HepG2 (cell line): Measurements from ENCODE around the gene CYB5R3. TPM values are rescaled to one million over a fixed set of nuclear protein-coding genes. Genes with fewer than 3 reads are reported as not detected.

Experiments used
- ATAC-seq: fragments of 200-7000 bp; cut with Tn5 transposase; 3 replicates; pipeline ENCODE4 v1.9.1; 2020; ENCODE audit warnings: mild to moderate bottlenecking, moderate library complexity
- BruUV-seq: library from RNA; stranded (reverse); fragments of 400-500 nt; replicated peaks from 2 replicates; lab custom pipeline; 2021; lab: Mats Ljungman, UMichigan
- CTCF ChIA-PET: fragments of 300-600 bp; formaldehyde crosslinking; extraction: SDS; loops from one replicate; lab custom pipeline; 2021; ENCODE audit warnings: low total read pairs, inconsistent platforms, low intra/inter-chr PET ratio; lab: Yijun Ruan, JAX
- POLR2A ChIA-PET: fragments of 350-600 bp; sonication (Branson Sonifier 250); formaldehyde crosslinking; loops from one replicate; lab custom pipeline; 2020; ENCODE audit warnings: antibody characterized with exemption, inconsistent platforms; lab: Yijun Ruan, JAX
- DNase-seq: peaks from one replicate; pipeline ENCODE4 v3.0.0-alpha.2; 2015; ENCODE audit warnings: low spot score
- FAIRE-seq: peaks from 3 replicates; lab custom pipeline; 2011; peaks lifted over from hg19 to GRCh38; lab: Jason Lieb, UNC
- H2AFZ ChIP-seq: one replicate; pipeline ENCODE4 v1.6.1; 2011; ENCODE audit warnings: low read length, inconsistent platforms
- H3K27ac ChIP-seq: fragments of 300-600 bp; 3 replicates; pipeline ENCODE4 v1.8.0; 2011; ENCODE audit warnings: mixed run types, mild to moderate bottlenecking, mixed read lengths, low read length, inconsistent platforms; ENCODE audit not compliant: insufficient read depth; ENCODE audit errors: extremely low read length
- H3K27me3 ChIP-seq, 2 experiments: fragments of 200-600 bp in 1 of 2; 2 replicates in 1 of 2; 3 replicates in 1 of 2; pipeline versions ENCODE4 v1.6.0 to v1.8.0; 2011; ENCODE audit warnings: low read length in 2 of 2, mild to moderate bottlenecking in 2 of 2, moderate library complexity in 2 of 2, inconsistent platforms in 1 of 2; ENCODE audit not compliant: insufficient read depth in 2 of 2, control insufficient read depth in 1 of 2
- H3K36me3 ChIP-seq, 2 experiments: fragments of 200-600 bp in 1 of 2; replicated peaks in 1 of 2; 2 replicates in 1 of 2; 3 replicates in 1 of 2; pipeline versions ENCODE4 v1.5.1 to v1.8.0; 2011; ENCODE audit warnings: low read length in 2 of 2, inconsistent platforms in 1 of 2; ENCODE audit not compliant: insufficient read depth in 2 of 2, control insufficient read depth in 1 of 2
- H3K4me1 ChIP-seq: 2 replicates; pipeline ENCODE4 v1.5.1; 2012; ENCODE audit warnings: low read length, inconsistent platforms; ENCODE audit not compliant: insufficient read depth
- H3K4me2 ChIP-seq: 2 replicates; pipeline ENCODE4 v1.6.0; 2011; ENCODE audit warnings: low read depth, low read length, inconsistent platforms
- H3K4me3 ChIP-seq, 3 experiments: fragments of 200-600 bp in 1 of 3; sonication (generic), shearing (Covaris generic) in 1 of 3; replicated peaks in 1 of 3; 2 replicates each; pipeline ENCODE4 v1.5.1; 2011 to 2016; ENCODE audit warnings: low read length in 3 of 3, inconsistent platforms in 2 of 3, low read depth in 2 of 3, mild to moderate bottlenecking in 2 of 3, control low read depth in 1 of 3, mixed read lengths in 1 of 3; ENCODE audit not compliant: insufficient read depth in 1 of 3
- H3K79me2 ChIP-seq: one replicate; pipeline ENCODE4 v1.6.1; 2011; ENCODE audit warnings: low read length, inconsistent platforms; ENCODE audit not compliant: insufficient read depth
- H3K9ac ChIP-seq: 2 replicates; pipeline ENCODE4 v1.6.0; 2011; ENCODE audit warnings: mild to moderate bottlenecking, low read depth, low read length, inconsistent platforms; ENCODE audit not compliant: insufficient read depth
- H3K9me3 ChIP-seq: 2 replicates; pipeline ENCODE4 v1.5.1; 2012; ENCODE audit warnings: mild to moderate bottlenecking, low read length
- H4K20me1 ChIP-seq: 2 replicates; pipeline ENCODE4 v1.6.0; 2011; ENCODE audit warnings: inconsistent platforms, mild to moderate bottlenecking, low read length, moderate library complexity; ENCODE audit not compliant: insufficient read depth
- CENPBD1 ChIP-seq: sonication (generic); formaldehyde crosslinking; IDR thresholded peaks from 2 replicates; pipeline ENCODE4 v1.8.0; 2022; ENCODE audit warnings: missing genetic modification reagents, low read depth, mild to moderate bottlenecking, borderline replicate concordance
- HIC2 ChIP-seq: sonication (generic); formaldehyde crosslinking; IDR thresholded peaks from 2 replicates; pipeline ENCODE4 v1.9.0; 2022; ENCODE audit warnings: low read depth, missing genetic modification reagents
- IRF2 ChIP-seq: IDR thresholded peaks from 2 replicates; pipeline ENCODE4 v1.6.1; 2018; ENCODE audit warnings: missing genetic modification reagents, missing compliant biosample characterization
- MAX ChIP-seq: IDR thresholded peaks from 2 replicates; pipeline ENCODE4 v1.6.1; 2012; ENCODE audit warnings: inconsistent platforms
- PHF21A ChIP-seq: sonication (generic); formaldehyde crosslinking; IDR thresholded peaks from 2 replicates; pipeline ENCODE4 v1.5.0; 2020; ENCODE audit warnings: mild to moderate bottlenecking, missing genetic modification reagents
- TCF7 ChIP-seq: sonication (generic); IDR thresholded peaks from 2 replicates; pipeline ENCODE4 v1.6.1; 2016; ENCODE audit warnings: antibody characterized with exemption, low read depth
- U2AF1 ChIP-seq: fragments of 200-400 bp; formaldehyde crosslinking; optimal IDR thresholded peaks from 2 replicates; pipeline ENCODE3; 2017; ENCODE audit warnings: mild to moderate bottlenecking, low read depth, low read length
- ZBTB38 ChIP-seq: sonication (generic); formaldehyde crosslinking; IDR thresholded peaks from 2 replicates; pipeline ENCODE4 v1.5.1; 2020; ENCODE audit warnings: mild to moderate bottlenecking, missing genetic modification reagents
- ZKSCAN5 ChIP-seq: sonication (generic); formaldehyde crosslinking; IDR thresholded peaks from 2 replicates; pipeline ENCODE4 v1.5.1; 2020; ENCODE audit warnings: mild to moderate bottlenecking, missing genetic modification reagents
- ZNF281 ChIP-seq: sonication (generic); formaldehyde crosslinking; IDR thresholded peaks from 2 replicates; pipeline ENCODE4 v1.4.0; 2020; ENCODE audit warnings: missing genetic modification reagents, borderline replicate concordance
- ZNF292 ChIP-seq: sonication (generic); formaldehyde crosslinking; IDR thresholded peaks from 2 replicates; pipeline ENCODE4 v1.8.1; 2022; ENCODE audit warnings: mild to moderate bottlenecking, low read depth, missing genetic modification reagents, borderline replicate concordance
- ZNF616 ChIP-seq: sonication (generic); formaldehyde crosslinking; IDR thresholded peaks from 2 replicates; pipeline ENCODE4 v1.5.0; 2020; ENCODE audit warnings: low read depth, mild to moderate bottlenecking, missing genetic modification reagents
- ZNF687 ChIP-seq: sonication (generic); formaldehyde crosslinking; IDR thresholded peaks from 2 replicates; pipeline ENCODE4 v1.5.1; 2020; ENCODE audit warnings: mild to moderate bottlenecking, missing genetic modification reagents, moderate library complexity
- WGBS: methylation state at CpG from one replicate; pipeline ENCODE4 v1.1.6; 2017; ENCODE audit warnings: low lambda C conversion rate; 5-methylcytosine and 5-hydroxymethylcytosine counted together
- in situ Hi-C: cut with HindIII; loops from 2 replicates; pipeline ENCODE4 v1.10.0; 2017; ENCODE audit warnings: low pct_unique_long_range_greater_than_20kb; ENCODE audit not compliant: extremely low pct_ligation_motif_present
- intact Hi-C: fragments of 100-400 bp; cut with micrococcal nuclease; formaldehyde crosslinking; loops from one replicate; pipeline ENCODE4 v1.10.0; 2022; ENCODE audit not compliant: unreplicated experiment
- polyA plus RNA-seq, 8 experiments: library from polyadenylated mRNA; depleted of rRNA in 3 of 8; stranded (reverse) in 7 of 8; unstranded in 1 of 8; fragments of >200 nt; fragmentation: Illumina TruSeq in 4 of 8; extraction: Trizol in 4 of 8; gene quantifications; 2 replicates each; pipeline versions ENCODE4 v1.2.1 to v1.2.3, GENCODE V29; 2011 to 2016; ENCODE audit warnings: low read depth in 4 of 8, missing spikeins in 1 of 8, mixed read lengths in 1 of 8; ENCODE audit not compliant: insufficient read depth in 1 of 8
- total RNA-seq, 5 experiments: library from RNA; depleted of rRNA; stranded (reverse); fragments of >200 nt; fragmentation: Illumina TruSeq; extraction: Trizol; gene quantifications; 2 replicates each; pipeline ENCODE4 v1.2.3, GENCODE V29; 2016; ENCODE audit warnings: low read depth in 1 of 5

The CYB5R3 gene
- total and polyA plus RNA-seq, 2 of the 13 experiments (the other 11 are each of a cell fraction or from before 2014, with no cell fraction given): 32.4 to 305 TPM

GRCh38 chr22:42645938-42646568 lies 3.1 kb downstream of the CYB5R3 start:
- peaks cover 67% of the 10 kb centered on the region for H3K79me2 ChIP-seq
- POLR2A ChIA-PET: interaction anchor here (0.5 to 4.4 kb wide), 6 partner anchors 9 to 31 kb away, joined by 3 to 45 read pairs (median 4); partner anchors contain the start of gene POLDIP3
- TF ChIP-seq ZNF616 (CRISPR knock-in tag) (0 out of 2 replicates have a peak, but pooled peaks have one; percentile 36), ZBTB38 (CRISPR knock-in tag) (peak; percentile 65; the same call in 1 of the 2 replicates), ZNF292 (CRISPR knock-in tag) (0 out of 2 replicates have a peak, but pooled peaks have one; percentile 27), ZNF281 (0 out of 2 replicates have a peak, but pooled peaks have one; percentile 10), ZNF687 (CRISPR knock-in tag) (peak; percentile 95), HIC2 (CRISPR knock-in tag) (peak; percentile 79), IRF2 (CRISPR knock-in tag) (0 out of 2 replicates have a peak, but pooled peaks have one; percentile 23), TCF7 (no peak), U2AF1 (no peak), ZKSCAN5 (CRISPR knock-in tag) (no peak), CENPBD1 (no peak), MAX (peak; percentile 85), PHF21A (peak; percentile 39; the same call in 1 of the 2 replicates)

More at GRCh38 chr22:42645938-42646568, 3.1 kb downstream of the CYB5R3 start:
- no TSS peak for BruUV-seq
- Histone ChIP-seq H2AFZ (no peak overlapping the region), H3K4me2 (peak overlapping the region; percentile 96), H3K9me3 (no peaks in the 10 kb centered on the region), H3K4me3 (peak overlapping the region; percentile 22 to 100 (median 42)), H3K9ac (peak overlapping the region; percentile 98), H4K20me1 (peaks cover 10% of the 10 kb centered on the region; the same call in 1 of the 2 replicates), H3K27ac (peak overlapping the region; percentile 88), H3K36me3 (no peaks in the 10 kb centered on the region; a peak in 2 of 5 replicates), H3K27me3 (no peaks in the 10 kb centered on the region; a peak in 1 of 5 replicates), H3K4me1 (peaks cover 82% of the 10 kb centered on the region)
- no peak for ATAC-seq
- in situ Hi-C loops (no loop called here), intact Hi-C loops (loop anchor here (10.0 kb wide), 2 partner anchors 159 to 209 kb away; partner anchors contain the start of gene ARFGAP3)
- CTCF ChIA-PET: no interaction called here
- 66% methylated on average over 5 of the region's 13 CpGs for WGBS
- no peak for DNase-seq
- no peak for FAIRE-seq
